Endothelial cell of hepatic sinusoid (primary cell): ENCODE measurements around the gene CEP83.
"Not testable (repeated sequence)": the region's sequence is repeated elsewhere in the genome, so short reads cannot be mapped to it uniquely, and the experiment has no call there.

Experiments
- in situ Hi-C: cut with HindIII; loops from 2 replicates; pipeline ENCODE4 v1.10.0; 2017; ENCODE audit warnings: low sequenced_read_pairs

The CEP83 gene

GRCh38 chr12:94433744-94434143 lies 25.9 kb downstream of the CEP83 start:
- in situ Hi-C loops: no loop called here

- in situ Hi-C loops: no loop called here
Measured at GRCh38 chr12:94430304-94430703, 29.4 kb downstream of the CEP83 start.

GRCh38 chr12:94429633-94430032 lies 30.0 kb downstream of the CEP83 start:
- in situ Hi-C loops: no loop called here

GRCh38 chr12:94429191-94429590 lies 30.5 kb downstream of the CEP83 start:
- in situ Hi-C loops: no loop called here

- in situ Hi-C loops: no loop called here
Measured at GRCh38 chr12:94427501-94428381, 31.9 kb downstream of the CEP83 start.

- in situ Hi-C loops: no loop called here
Measured at GRCh38 chr12:94426049-94426448, 33.6 kb downstream of the CEP83 start.

- in situ Hi-C loops: not testable (repeated sequence)
Measured at GRCh38 chr12:94424830-94425229, 34.8 kb downstream of the CEP83 start.

GRCh38 chr12:94421868-94422740 lies 37.6 kb downstream of the CEP83 start:
- in situ Hi-C loops: no loop called here

- in situ Hi-C loops: no loop called here
Measured at GRCh38 chr12:94418517-94418916, 41.1 kb downstream of the CEP83 start.

- in situ Hi-C loops: no loop called here
Measured at GRCh38 chr12:94416613-94417012, 43.1 kb downstream of the CEP83 start.

- in situ Hi-C loops: no loop called here
Measured at GRCh38 chr12:94415066-94415465, 44.6 kb downstream of the CEP83 start.

- in situ Hi-C loops: no loop called here
Measured at GRCh38 chr12:94405413-94406116, 54.1 kb downstream of the CEP83 start.

GRCh38 chr12:94404854-94405253 lies 54.8 kb downstream of the CEP83 start:
- in situ Hi-C loops: no loop called here

- in situ Hi-C loops: no loop called here
Measured at GRCh38 chr12:94401326-94401725, 58.3 kb downstream of the CEP83 start.

GRCh38 chr12:94398685-94399084 lies 61.0 kb downstream of the CEP83 start:
- in situ Hi-C loops: not testable (repeated sequence)

- in situ Hi-C loops: no loop called here
Measured at GRCh38 chr12:94397401-94397800, 62.3 kb downstream of the CEP83 start.

GRCh38 chr12:94396014-94396413 lies 63.7 kb downstream of the CEP83 start:
- in situ Hi-C loops: not testable (repeated sequence)

- in situ Hi-C loops: no loop called here
Measured at GRCh38 chr12:94390130-94390485, 69.6 kb downstream of the CEP83 start.

- in situ Hi-C loops: not testable (repeated sequence)
Measured at GRCh38 chr12:94389482-94390129, 70.1 kb downstream of the CEP83 start.

- in situ Hi-C loops: no loop called here
Measured at GRCh38 chr12:94386422-94386821, 73.2 kb downstream of the CEP83 start.

- in situ Hi-C loops: no loop called here
Measured at GRCh38 chr12:94384030-94384429, 75.6 kb downstream of the CEP83 start.
